SH-SY5Y (cell line): Measurements from ENCODE around the gene BRD3.

Experiments used
- GATA2 ChIP-seq: IDR thresholded peaks from 2 replicates; pipeline ENCODE4 v1.6.1; 2011; ENCODE audit warnings: mild to moderate bottlenecking, low read depth, low read length
- GATA3 ChIP-seq: IDR thresholded peaks from 2 replicates; pipeline ENCODE4 v1.6.1; 2011; ENCODE audit warnings: low read depth, mild to moderate bottlenecking, low read length, moderate library complexity

GRCh38 chr9:134059661-134060395 lies 8.0 kb downstream of the BRD3 start:
- TF ChIP-seq GATA2 (no peak), GATA3 (no peak)
